ENCODE results near the gene MVP.
A peak's percentile ranks its signal among the peaks of the same experiment; 100 is the strongest.

Gene MVP

GRCh38 chr16:29809031-29809747, 11.1 kb upstream of the MVP start:
- in situ Hi-C loops (cut with HindIII; ENCODE audit: low sequenced_read_pairs), result no loop called here
- DNase-seq (ENCODE audit: low read depth), result no peak
- TF ChIP-seq CTCF (IDR thresholded peaks at IDR 0.05; ENCODE audit: low read depth, low read length, missing control alignments), result no peak
- H3K4me3 ChIP-seq (ENCODE audit: low read depth, low read length), result peak overlapping the region; percentile 57

GRCh38 chr16:29809850-29810698, 10.2 kb upstream of the MVP start:
- in situ Hi-C loops (cut with HindIII; ENCODE audit: low sequenced_read_pairs), result no loop called here
- no peak for DNase-seq (ENCODE audit: low read depth)
- peak overlapping the region; percentile 12 for H3K4me3 ChIP-seq (ENCODE audit: low read depth, low read length)
- no peak for TF ChIP-seq CTCF (IDR thresholded peaks at IDR 0.05; ENCODE audit: low read depth, low read length, missing control alignments)

GRCh38 chr16:29810699-29811169, 9.5 kb upstream of the MVP start:
- TF ChIP-seq CTCF (IDR thresholded peaks at IDR 0.05; ENCODE audit: low read depth, low read length, missing control alignments), result no peak
- no peak overlapping the region for H3K4me3 ChIP-seq (ENCODE audit: low read depth, low read length)
- DNase-seq (ENCODE audit: low read depth), result no peak
- in situ Hi-C loops (cut with HindIII; ENCODE audit: low sequenced_read_pairs), result no loop called here

DNA sequence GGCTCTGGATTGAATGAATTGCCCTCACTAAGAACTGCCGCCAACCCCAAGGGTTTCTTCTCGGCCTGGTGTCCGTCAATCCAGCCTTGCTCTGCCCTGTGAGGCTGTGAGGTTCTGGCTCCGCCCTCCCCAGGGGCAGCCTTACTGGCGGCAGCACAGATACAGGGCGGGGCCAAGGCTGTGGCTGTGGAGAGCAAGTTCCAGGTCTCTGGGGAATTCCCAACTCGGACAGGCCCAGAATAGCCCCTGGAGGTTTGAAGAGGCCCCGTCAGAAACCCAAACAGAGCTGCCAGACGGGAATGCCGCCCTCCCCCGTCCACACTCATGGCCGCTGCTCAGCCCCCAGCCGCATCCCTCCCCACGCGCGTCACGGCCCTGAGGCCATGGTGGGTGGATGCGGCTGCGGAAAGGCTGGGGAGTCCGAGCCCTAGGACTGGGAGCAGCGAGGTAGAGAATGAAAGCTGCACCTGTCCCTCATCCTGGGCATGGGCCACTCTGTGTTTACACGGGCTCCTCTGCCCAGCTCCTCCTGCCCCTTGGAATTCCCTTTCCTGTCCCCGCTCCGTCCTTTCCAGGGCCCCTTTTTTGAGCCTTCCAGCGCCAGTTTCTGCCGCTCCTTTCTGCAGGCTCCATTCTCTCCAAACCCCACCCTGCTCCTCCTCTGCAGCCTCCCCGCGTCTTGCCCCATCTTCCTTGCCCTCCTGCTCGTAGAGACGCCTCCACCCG, 8.9 kb upstream of the MVP start:
- TF ChIP-seq CTCF (IDR thresholded peaks at IDR 0.05; ENCODE audit: low read depth, low read length, missing control alignments), result no peak
- peak; percentile 93 for DNase-seq (ENCODE audit: low read depth)
- H3K4me3 ChIP-seq (ENCODE audit: low read depth, low read length), result peak overlapping the region; percentile 62
- in situ Hi-C loops (cut with HindIII; ENCODE audit: low sequenced_read_pairs), result no loop called here

DNA sequence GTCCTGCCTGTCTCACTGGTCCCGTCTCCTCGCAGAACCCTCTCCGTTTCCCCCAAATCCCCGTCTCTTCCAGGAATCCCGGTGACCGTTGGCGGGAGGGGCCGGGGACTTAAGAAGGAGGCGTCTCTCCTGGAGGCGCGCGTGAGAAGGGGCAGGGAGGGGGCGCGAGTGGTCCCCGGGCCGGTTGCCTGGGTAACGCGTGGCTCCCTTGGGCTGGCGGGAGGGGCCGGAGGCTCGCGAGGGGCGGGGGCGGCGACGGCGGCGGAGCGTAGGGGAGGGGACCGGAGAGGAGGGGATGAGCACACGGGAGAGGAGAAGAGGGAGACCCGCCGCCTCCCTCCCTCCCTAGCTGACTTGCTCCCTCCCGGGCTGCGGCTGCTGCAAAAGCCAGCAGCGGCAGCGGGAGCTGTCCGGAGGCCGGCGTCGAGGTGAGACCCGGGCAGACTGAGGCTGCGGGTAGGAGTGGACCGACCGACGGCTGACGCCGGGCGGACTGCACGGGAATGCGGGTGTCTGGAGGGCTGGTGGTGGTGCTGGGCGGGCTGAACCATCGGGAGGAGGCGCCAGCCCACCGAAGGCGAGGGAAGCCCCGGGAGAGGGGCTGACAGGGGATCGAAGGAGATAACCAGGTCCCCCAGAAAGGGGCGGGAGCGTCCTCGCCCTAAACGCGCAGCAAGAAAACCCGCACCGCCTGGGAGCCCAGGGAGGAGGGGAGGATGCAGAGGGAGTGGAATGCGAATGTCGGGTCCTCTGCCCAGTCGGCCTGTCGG, 8.2 kb upstream of the MVP start, which contains the start of gene PRRT2:
Gene PRRT2, plus strand, starts transcription at position 298 of the 770 bp plus-strand sequence. CDS start 862 bp downstream, outside the sequence.
- DNase-seq (ENCODE audit: low read depth), result no peak
- TF ChIP-seq CTCF (IDR thresholded peaks at IDR 0.05; ENCODE audit: low read depth, low read length, missing control alignments), result no peak
- in situ Hi-C loops (cut with HindIII; ENCODE audit: low sequenced_read_pairs), result no loop called here
- H3K4me3 ChIP-seq (ENCODE audit: low read depth, low read length), result peak within 1 kb of the TSS; percentile 62
